Right forelimb (tissue), 1 donor: ENCODE measurements around the gene ZBTB1.
"Not testable (repeated sequence)": the region's sequence is repeated elsewhere in the genome, so short reads cannot be mapped to it uniquely, and the experiment has no call there.

Experiments used
- DNase-seq: peaks from one replicate; pipeline ENCODE4 v3.0.0-alpha.2; 2018

The ZBTB1 gene

DNA sequence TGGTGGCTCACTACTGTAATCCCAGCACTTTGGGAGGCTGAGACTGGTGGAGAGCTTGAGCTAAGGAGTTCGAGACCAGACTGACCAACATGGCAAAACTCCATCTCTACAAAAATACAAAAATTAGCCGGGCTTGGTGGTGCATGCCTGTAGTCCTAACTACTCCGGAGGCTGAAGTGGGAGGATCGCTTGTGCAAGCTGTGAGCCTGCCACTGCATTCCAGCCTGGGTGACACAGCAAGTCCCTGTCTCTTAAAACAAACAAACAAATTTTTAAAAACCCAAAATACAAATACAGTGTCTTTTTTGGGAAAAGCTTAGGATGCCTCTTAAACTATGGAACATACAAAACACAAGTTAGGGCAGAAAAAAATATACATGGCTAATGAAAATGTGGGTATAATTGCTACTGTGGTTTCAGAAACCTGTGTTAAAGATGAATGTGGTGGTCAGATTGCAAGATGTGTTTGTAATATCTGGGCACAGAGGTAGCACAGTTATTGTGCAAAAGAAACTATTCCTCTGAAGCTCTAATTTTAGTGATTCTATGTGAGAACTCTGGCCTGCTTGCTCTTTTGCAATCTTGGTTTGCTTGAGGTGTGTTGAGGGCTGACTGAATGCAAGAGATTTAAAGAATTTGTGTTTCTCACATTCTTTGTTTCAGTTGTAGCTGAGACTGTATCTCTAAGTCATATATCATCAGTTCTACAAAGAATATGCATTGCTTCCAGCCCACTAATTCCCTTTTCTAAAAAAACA is 32.1 kb downstream of the ZBTB1 start:
- no peak for DNase-seq

- DNase-seq: peak; percentile 99
Measured at GRCh38 chr14:64540208-64541202, 35.9 kb downstream of the ZBTB1 start, which contains the start of gene HSPA2. Gene HSPA2 (plus strand): TSS chr14:64540741. CDS start chr14:64540850, 109 bp downstream.

DNA sequence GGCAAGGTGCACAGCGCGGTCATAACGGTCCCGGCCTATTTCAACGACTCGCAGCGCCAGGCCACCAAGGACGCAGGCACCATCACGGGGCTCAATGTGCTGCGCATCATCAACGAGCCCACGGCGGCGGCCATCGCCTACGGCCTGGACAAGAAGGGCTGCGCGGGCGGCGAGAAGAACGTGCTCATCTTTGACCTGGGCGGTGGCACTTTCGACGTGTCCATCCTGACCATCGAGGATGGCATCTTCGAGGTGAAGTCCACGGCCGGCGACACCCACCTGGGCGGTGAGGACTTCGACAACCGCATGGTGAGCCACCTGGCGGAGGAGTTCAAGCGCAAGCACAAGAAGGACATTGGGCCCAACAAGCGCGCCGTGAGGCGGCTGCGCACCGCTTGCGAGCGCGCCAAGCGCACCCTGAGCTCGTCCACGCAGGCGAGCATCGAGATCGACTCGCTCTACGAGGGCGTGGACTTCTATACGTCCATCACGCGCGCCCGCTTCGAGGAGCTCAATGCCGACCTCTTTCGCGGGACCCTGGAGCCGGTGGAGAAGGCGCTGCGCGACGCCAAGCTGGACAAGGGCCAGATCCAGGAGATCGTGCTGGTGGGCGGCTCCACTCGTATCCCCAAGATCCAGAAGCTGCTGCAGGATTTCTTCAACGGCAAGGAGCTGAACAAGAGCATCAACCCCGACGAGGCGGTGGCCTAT is 36.8 kb downstream of the ZBTB1 start:
- peak; percentile 67 for DNase-seq

DNA sequence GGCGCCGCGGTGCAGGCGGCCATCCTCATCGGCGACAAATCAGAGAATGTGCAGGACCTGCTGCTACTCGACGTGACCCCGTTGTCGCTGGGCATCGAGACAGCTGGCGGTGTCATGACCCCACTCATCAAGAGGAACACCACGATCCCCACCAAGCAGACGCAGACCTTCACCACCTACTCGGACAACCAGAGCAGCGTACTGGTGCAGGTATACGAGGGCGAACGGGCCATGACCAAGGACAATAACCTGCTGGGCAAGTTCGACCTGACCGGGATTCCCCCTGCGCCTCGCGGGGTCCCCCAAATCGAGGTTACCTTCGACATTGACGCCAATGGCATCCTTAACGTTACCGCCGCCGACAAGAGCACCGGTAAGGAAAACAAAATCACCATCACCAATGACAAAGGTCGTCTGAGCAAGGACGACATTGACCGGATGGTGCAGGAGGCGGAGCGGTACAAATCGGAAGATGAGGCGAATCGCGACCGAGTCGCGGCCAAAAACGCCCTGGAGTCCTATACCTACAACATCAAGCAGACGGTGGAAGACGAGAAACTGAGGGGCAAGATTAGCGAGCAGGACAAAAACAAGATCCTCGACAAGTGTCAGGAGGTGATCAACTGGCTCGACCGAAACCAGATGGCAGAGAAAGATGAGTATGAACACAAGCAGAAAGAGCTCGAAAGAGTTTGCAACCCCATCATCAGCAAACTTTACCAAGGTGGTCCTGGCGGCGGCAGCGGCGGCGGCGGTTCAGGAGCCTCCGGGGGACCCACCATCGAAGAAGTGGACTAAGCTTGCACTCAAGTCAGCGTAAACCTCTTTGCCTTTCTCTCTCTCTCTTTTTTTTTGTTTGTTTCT is 37.6 kb downstream of the ZBTB1 start:
- peak; percentile 54 for DNase-seq

GRCh38 chr14:64542836-64543201 is 38.2 kb downstream of the ZBTB1 start:
- no peak for DNase-seq

- DNase-seq: no peak
Measured at GRCh38 chr14:64544607-64545312, 40.2 kb downstream of the ZBTB1 start.

- DNase-seq: no peak
Measured at GRCh38 chr14:64549016-64549415, 44.4 kb downstream of the ZBTB1 start.

DNA sequence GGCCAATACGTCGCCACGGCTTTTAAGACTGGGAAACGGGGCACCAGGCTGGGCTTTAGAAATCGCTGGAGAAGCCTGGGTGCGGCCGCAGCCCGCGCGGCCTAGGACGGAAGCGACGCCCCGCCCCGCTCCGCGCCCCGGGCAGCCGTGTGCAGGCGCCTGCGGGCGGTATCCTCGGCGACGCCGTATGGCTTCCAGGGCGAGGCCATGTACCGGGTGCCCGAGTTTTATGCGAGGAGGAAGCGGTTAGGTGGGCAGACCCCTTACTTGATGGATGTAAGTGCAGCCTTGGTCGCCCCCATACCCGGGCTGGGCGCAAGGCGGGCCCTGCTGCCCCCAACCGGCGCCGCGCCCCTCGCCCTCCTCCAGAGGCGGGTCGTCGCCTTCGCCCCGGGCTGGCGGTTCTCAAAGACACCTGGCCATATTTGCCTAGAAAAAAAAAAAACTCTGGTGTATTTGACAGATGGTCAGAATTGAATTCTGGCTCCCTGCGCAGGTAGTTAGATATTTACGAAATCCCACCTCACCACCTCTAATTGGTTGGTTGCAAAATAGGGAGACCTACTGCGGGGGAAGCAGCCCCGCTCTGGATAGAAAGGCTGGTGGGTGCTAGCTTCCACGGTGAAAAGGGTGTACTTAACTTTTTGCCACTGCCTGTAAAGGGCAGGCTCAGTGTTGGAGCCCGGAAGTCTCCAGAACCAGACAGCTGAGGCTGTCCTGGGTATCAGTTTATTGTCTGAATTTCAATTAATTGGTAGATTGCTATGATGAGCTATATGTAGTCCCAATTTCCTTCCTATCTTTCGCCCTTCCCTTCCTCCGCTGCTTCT is 45.4 kb downstream of the ZBTB1 start, which contains the start of gene PPP1R36:
TSS of gene PPP1R36 (plus strand) at position 171 of the 830 bp plus-strand sequence. CDS start at position 208, 37 bp downstream.
- peak; percentile 63 for DNase-seq

GRCh38 chr14:64550621-64551333 is 46.2 kb downstream of the ZBTB1 start:
- no peak for DNase-seq

GRCh38 chr14:64554556-64554955 is 50.0 kb downstream of the ZBTB1 start:
- DNase-seq: no peak

DNA sequence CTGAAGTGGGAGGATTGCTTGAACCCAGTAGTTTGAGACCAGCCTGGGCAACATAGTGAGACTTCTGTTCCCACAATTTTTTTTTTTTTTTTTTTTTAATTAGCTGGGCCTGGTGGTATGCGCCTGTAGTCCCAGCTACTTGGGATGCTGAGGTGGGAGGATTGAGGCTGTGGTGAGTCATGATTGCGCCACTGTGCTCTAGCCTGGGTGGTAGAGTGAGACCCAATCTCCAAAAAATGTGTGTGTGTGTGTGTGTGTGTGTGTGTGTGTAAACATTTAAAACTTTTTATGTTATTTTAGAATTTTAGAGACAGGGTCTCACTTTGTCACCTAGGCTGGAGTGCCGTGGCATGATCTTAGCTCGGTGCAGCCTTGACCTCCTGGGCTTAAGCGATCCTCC is 52.0 kb downstream of the ZBTB1 start:
- no peak for DNase-seq

- not testable (repeated sequence) for DNase-seq
Measured at GRCh38 chr14:64558216-64558615, 53.6 kb downstream of the ZBTB1 start.

GRCh38 chr14:64561631-64562030 is 57.1 kb downstream of the ZBTB1 start:
- DNase-seq: no peak

DNA sequence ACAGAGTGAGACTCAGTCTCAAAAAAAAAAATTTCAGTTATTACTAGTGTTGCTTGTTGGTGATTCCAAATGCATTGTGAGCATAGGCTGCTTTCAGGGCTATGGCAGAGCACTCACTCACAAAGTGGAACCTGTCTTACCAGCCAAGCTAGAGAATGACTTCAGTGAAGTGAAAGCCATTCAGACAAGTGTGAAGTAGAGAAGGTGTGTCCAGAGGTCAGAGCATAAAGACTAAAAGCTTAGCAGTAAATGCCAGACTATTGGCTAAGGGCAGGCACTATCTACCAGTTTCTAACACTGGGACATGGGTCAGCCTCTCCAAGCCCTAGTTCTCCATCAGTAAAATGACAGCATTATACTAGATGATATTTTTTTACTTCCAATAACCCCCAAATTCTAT is 57.9 kb downstream of the ZBTB1 start:
- DNase-seq: no peak

GRCh38 chr14:64563696-64564095 is 59.1 kb downstream of the ZBTB1 start:
- no peak for DNase-seq

DNA sequence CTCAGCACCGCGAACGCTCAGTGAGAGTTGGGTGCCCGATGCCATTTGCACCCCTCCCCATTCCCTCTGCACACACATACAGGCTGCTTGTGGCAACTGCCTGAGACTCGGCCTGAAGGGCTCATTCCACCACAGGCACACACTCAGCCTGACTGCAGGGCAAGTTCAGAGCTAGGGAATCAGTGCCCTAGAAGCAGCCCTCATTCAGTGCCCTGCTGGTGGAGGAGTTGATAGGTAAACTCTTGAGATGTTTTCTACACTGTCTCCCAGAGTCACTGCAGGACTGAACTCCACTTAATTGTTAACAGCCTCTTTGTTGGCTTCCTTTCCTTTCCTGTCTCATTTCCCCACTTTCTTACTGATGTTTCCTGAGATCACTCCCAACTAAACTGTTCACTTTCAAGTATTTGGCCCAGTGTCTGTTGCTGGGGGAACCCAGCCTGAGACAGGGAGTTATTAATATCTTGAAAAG is 62.1 kb downstream of the ZBTB1 start:
- DNase-seq: no peak

- DNase-seq: no peak
Measured at GRCh38 chr14:64569138-64569631, 64.6 kb downstream of the ZBTB1 start.

DNA sequence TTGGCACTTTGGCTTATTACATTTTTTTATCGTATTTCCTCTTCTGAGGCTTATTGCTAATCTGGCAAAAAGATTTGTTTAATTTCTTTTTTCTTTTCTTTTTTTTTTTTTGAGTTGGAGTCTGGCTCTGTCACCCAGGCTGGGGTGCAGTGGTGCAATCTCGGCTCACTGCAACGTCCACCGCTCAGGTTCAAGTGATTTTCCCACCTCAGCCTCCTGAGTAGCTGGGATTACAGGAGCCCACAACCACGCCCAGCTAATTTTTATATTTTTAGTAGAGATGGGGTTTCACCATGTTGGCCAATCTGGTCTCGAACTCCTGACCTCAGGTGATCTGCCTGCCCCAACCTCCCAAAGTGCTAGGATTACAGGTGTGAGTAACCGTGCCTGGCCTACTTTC is 65.1 kb downstream of the ZBTB1 start:
- not testable (repeated sequence) for DNase-seq

DNA sequence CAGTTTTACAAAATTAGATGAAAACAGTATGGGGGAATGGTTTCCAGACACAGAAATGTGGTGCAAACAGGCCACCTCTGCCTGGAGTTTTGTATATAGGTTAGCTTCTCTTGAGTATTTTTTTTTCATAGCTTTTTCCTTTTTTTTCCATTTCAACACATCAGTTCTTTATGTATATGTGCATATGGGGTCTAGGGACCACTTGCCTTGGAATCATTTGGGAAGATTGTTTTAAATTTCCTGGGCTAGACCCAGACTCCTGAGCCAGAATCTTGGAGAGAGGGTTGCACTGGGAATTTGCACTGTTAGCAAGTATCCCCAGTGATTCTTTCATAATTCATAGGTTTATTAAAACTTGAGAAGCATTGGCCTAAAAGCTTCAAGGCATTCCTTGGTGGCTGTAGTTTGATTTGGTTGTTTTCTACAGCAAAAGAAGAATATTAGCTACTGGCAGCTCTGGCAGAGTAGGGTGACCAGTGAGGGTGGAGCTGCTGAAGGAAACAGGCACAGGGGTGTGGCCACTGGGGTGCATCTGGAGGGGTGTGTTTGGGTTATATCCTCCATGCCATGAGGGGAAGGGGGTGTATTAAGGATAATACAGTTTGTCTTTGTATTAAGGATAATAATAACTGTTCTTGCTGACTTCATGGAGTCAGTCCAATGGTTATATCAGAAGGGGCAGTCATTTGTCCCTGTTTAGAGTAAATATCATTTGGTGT is 68.0 kb downstream of the ZBTB1 start:
- peak; percentile 50 for DNase-seq
